BLaER1 treated with 17β-estradiol and CSF1 and Interleukin-3, amounts not matched to agents 10 nM and 100 nM (cell line): ENCODE results near the gene PCDH11Y.
"Not testable (repeated sequence)": the region's sequence is repeated elsewhere in the genome, so short reads cannot be mapped to it uniquely, and the experiment has no call there.

Experiments
- H3K27ac ChIP-seq, 11 experiments: shearing (Covaris generic); formaldehyde crosslinking; 2 replicates each; pipeline ENCODE4 v1.8.1; 2022
- H3K27me3 ChIP-seq, 11 experiments: shearing (Covaris generic); formaldehyde crosslinking; 2 replicates each; pipeline ENCODE4 v1.8.1; 2022
- H3K36me3 ChIP-seq, 11 experiments: shearing (Covaris generic); formaldehyde crosslinking; 2 replicates each; pipeline ENCODE4 v1.8.1; 2022
- H3K4me1 ChIP-seq, 10 experiments: shearing (Covaris generic); formaldehyde crosslinking; 2 replicates each; pipeline ENCODE4 v1.8.1; 2022
- H3K4me2 ChIP-seq, 11 experiments: shearing (Covaris generic); formaldehyde crosslinking; 2 replicates each; pipeline ENCODE4 v1.8.1; 2022
- H3K4me3 ChIP-seq, 10 experiments: shearing (Covaris generic); formaldehyde crosslinking; 2 replicates each; pipeline ENCODE4 v1.8.1; 2022
- H3K9ac ChIP-seq, 11 experiments: shearing (Covaris generic); formaldehyde crosslinking; 2 replicates each; pipeline ENCODE4 v1.8.1; 2022
- H3K9me3 ChIP-seq, 11 experiments: shearing (Covaris generic); formaldehyde crosslinking; replicated peaks in 1 of 11; 2 replicates each; pipeline ENCODE4 v1.8.1; 2022
- H4K20me1 ChIP-seq, 11 experiments: shearing (Covaris generic); formaldehyde crosslinking; 2 replicates each; pipeline ENCODE4 v1.8.1; 2022

Gene PCDH11Y

GRCh38 chrY:5000057-5000456 is at the start of gene PCDH11Y:
Gene PCDH11Y (plus strand): TSS chrY:5000296. CDS start chrY:5057100, 56,804 bp downstream.
- not testable (repeated sequence) for H4K20me1 ChIP-seq, H3K27me3 ChIP-seq, H3K4me2 ChIP-seq, H3K9ac ChIP-seq, H3K27ac ChIP-seq, H3K9me3 ChIP-seq, H3K4me1 ChIP-seq, H3K4me3 ChIP-seq, H3K36me3 ChIP-seq

- not testable (repeated sequence) for H3K27ac ChIP-seq, H3K36me3 ChIP-seq, H3K4me3 ChIP-seq, H4K20me1 ChIP-seq, H3K9me3 ChIP-seq, H3K4me2 ChIP-seq, H3K9ac ChIP-seq, H3K4me1 ChIP-seq, H3K27me3 ChIP-seq
Measured at GRCh38 chrY:4967894-4968293, 32.2 kb upstream of the PCDH11Y start.

- H3K4me2 ChIP-seq, H3K9me3 ChIP-seq, H3K27ac ChIP-seq, H3K36me3 ChIP-seq, H4K20me1 ChIP-seq, H3K9ac ChIP-seq, H3K27me3 ChIP-seq, H3K4me3 ChIP-seq, H3K4me1 ChIP-seq: not testable (repeated sequence)
Measured at GRCh38 chrY:4991743-4992400, 8.2 kb upstream of the PCDH11Y start.

- not testable (repeated sequence) for H4K20me1 ChIP-seq, H3K27ac ChIP-seq, H3K4me3 ChIP-seq, H3K36me3 ChIP-seq, H3K4me1 ChIP-seq, H3K9me3 ChIP-seq, H3K9ac ChIP-seq, H3K4me2 ChIP-seq, H3K27me3 ChIP-seq
Measured at GRCh38 chrY:4994892-4995291, 5.2 kb upstream of the PCDH11Y start.

GRCh38 chrY:5002476-5003184 is 2.5 kb downstream of the PCDH11Y start:
- not testable (repeated sequence) for H3K27me3 ChIP-seq

GRCh38 chrY:5038972-5039523 is 39.0 kb downstream of the PCDH11Y start:
- not testable (repeated sequence) for H3K27ac ChIP-seq, H3K4me1 ChIP-seq, H3K9me3 ChIP-seq, H4K20me1 ChIP-seq, H3K4me3 ChIP-seq, H3K9ac ChIP-seq, H3K36me3 ChIP-seq, H3K4me2 ChIP-seq, H3K27me3 ChIP-seq

More at GRCh38 chrY:5002476-5003184, 2.5 kb downstream of the PCDH11Y start:
- not testable (repeated sequence) for H3K4me3 ChIP-seq, H3K36me3 ChIP-seq, H4K20me1 ChIP-seq, H3K9me3 ChIP-seq, H3K4me1 ChIP-seq, H3K27ac ChIP-seq, H3K4me2 ChIP-seq, H3K9ac ChIP-seq

- H4K20me1 ChIP-seq, H3K27ac ChIP-seq, H3K9ac ChIP-seq, H3K9me3 ChIP-seq, H3K27me3 ChIP-seq, H3K36me3 ChIP-seq, H3K4me2 ChIP-seq, H3K4me3 ChIP-seq, H3K4me1 ChIP-seq: not testable (repeated sequence)
Measured at GRCh38 chrY:5083017-5083416, 82.9 kb downstream of the PCDH11Y start.

GRCh38 chrY:5182998-5183397 is 182.9 kb downstream of the PCDH11Y start:
- not testable (repeated sequence) for H3K27me3 ChIP-seq, H3K4me3 ChIP-seq, H3K4me1 ChIP-seq, H3K9ac ChIP-seq, H3K36me3 ChIP-seq, H3K27ac ChIP-seq, H3K9me3 ChIP-seq, H4K20me1 ChIP-seq, H3K4me2 ChIP-seq

- not testable (repeated sequence) for H3K4me3 ChIP-seq, H4K20me1 ChIP-seq, H3K9ac ChIP-seq, H3K36me3 ChIP-seq, H3K9me3 ChIP-seq, H3K4me1 ChIP-seq, H3K4me2 ChIP-seq, H3K27me3 ChIP-seq, H3K27ac ChIP-seq
Measured at GRCh38 chrY:5215116-5215515, 215.0 kb downstream of the PCDH11Y start.

GRCh38 chrY:5324931-5325330 is 324.8 kb downstream of the PCDH11Y start:
- not testable (repeated sequence) for H3K4me3 ChIP-seq, H3K4me2 ChIP-seq, H3K4me1 ChIP-seq, H3K36me3 ChIP-seq, H4K20me1 ChIP-seq, H3K27ac ChIP-seq, H3K27me3 ChIP-seq, H3K9ac ChIP-seq, H3K9me3 ChIP-seq

GRCh38 chrY:5342220-5342619 is 342.1 kb downstream of the PCDH11Y start:
- not testable (repeated sequence) for H3K4me3 ChIP-seq, H4K20me1 ChIP-seq, H3K9ac ChIP-seq, H3K4me1 ChIP-seq, H3K36me3 ChIP-seq, H3K4me2 ChIP-seq, H3K27me3 ChIP-seq, H3K27ac ChIP-seq, H3K9me3 ChIP-seq

GRCh38 chrY:5543705-5544104 is 543.6 kb downstream of the PCDH11Y start:
- not testable (repeated sequence) for H3K27me3 ChIP-seq, H3K4me2 ChIP-seq, H3K9me3 ChIP-seq, H3K4me3 ChIP-seq, H3K36me3 ChIP-seq, H3K4me1 ChIP-seq, H3K27ac ChIP-seq, H3K9ac ChIP-seq, H4K20me1 ChIP-seq

GRCh38 chrY:5638589-5638988 is 638.5 kb downstream of the PCDH11Y start:
- not testable (repeated sequence) for H3K4me2 ChIP-seq, H3K36me3 ChIP-seq, H3K27ac ChIP-seq, H3K4me1 ChIP-seq, H3K27me3 ChIP-seq, H3K9me3 ChIP-seq, H3K9ac ChIP-seq, H3K4me3 ChIP-seq, H4K20me1 ChIP-seq

GRCh38 chrY:5679265-5679664 is 679.2 kb downstream of the PCDH11Y start:
- H3K4me1 ChIP-seq, result not testable (repeated sequence)

More at GRCh38 chrY:5679265-5679664, 679.2 kb downstream of the PCDH11Y start:
- H3K9me3 ChIP-seq, H3K4me2 ChIP-seq, H3K27ac ChIP-seq, H3K27me3 ChIP-seq, H3K36me3 ChIP-seq, H4K20me1 ChIP-seq, H3K4me3 ChIP-seq, H3K9ac ChIP-seq: not testable (repeated sequence)
